GM10266 (cell line): ENCODE results near the gene SCGB3A1.

Experiments used
- DNase-seq: peaks from one replicate; pipeline ENCODE4 v3.0.0; 2012; ENCODE audit errors: extremely low spot score
- CTCF ChIP-seq: IDR thresholded peaks from 2 replicates; pipeline ENCODE4 v1.5.1; 2012; ENCODE audit warnings: mild to moderate bottlenecking, low read depth; ENCODE audit not compliant: control insufficient read depth, insufficient read depth; ENCODE audit errors: missing control alignments

SCGB3A1 gene

GRCh38 chr5:180628827-180629750 lies 37.8 kb upstream of the SCGB3A1 start:
- DNase-seq, result no peak
- TF ChIP-seq CTCF, result no peak

GRCh38 chr5:180628211-180628610 lies 36.9 kb upstream of the SCGB3A1 start:
- no peak for TF ChIP-seq CTCF
- DNase-seq, result no peak

- TF ChIP-seq CTCF, result no peak
- DNase-seq, result no peak
These were observed 36.3 kb upstream of the SCGB3A1 start for GRCh38 chr5:180627386-180628120.

GRCh38 chr5:180626661-180627385 lies 35.5 kb upstream of the SCGB3A1 start:
- DNase-seq, result no peak
- no peak for TF ChIP-seq CTCF

GRCh38 chr5:180625791-180626660 lies 34.7 kb upstream of the SCGB3A1 start:
- no peak for TF ChIP-seq CTCF
- no peak for DNase-seq

- no peak for DNase-seq
- TF ChIP-seq CTCF, result no peak
These were observed 34.0 kb upstream of the SCGB3A1 start for GRCh38 chr5:180625125-180625790.
